Common myeloid progenitor, CD34-positive (primary cell): ENCODE measurements around the gene PCARE.

Experiments
- CTCF ChIA-PET: fragments of 350-600 bp; sonication (Branson Sonifier 250); formaldehyde crosslinking; loops from one replicate; lab custom pipeline; 2021; ENCODE audit warnings: antibody characterized with exemption; lab: Charles Lee
- POLR2A ChIA-PET: fragments of 350-600 bp; sonication (Branson Sonifier 250); formaldehyde crosslinking; loops from one replicate; lab custom pipeline; 2021; ENCODE audit warnings: antibody characterized with exemption; lab: Charles Lee
- DNase-seq, 3 donors: peaks; one replicate each; pipeline versions ENCODE4 v3.0.0 to v3.0.0-alpha.2; 2013
- H3K27ac ChIP-seq, 2 experiments: 1 replicate in 1 of 2; 2 replicates in 1 of 2; pipeline ENCODE4 v1.7.0; 2013; ENCODE audit warnings: inconsistent platforms in 2 of 2, low read length in 2 of 2, mild to moderate bottlenecking in 2 of 2, low read depth in 1 of 2, moderate library complexity in 1 of 2; ENCODE audit not compliant: severe bottlenecking in 2 of 2, insufficient read depth in 1 of 2, poor library complexity in 1 of 2
- H3K27me3 ChIP-seq, 5 experiments: replicated peaks in 2 of 5; 1 replicate in 3 of 5; 2 replicates in 2 of 5; pipeline versions ENCODE4 v1.6.1 to v1.7.0; 2013; ENCODE audit warnings: low read length in 4 of 5, mild to moderate bottlenecking in 2 of 5, moderate library complexity in 2 of 5, inconsistent platforms in 1 of 5; ENCODE audit not compliant: insufficient read depth in 5 of 5, control insufficient read depth in 4 of 5
- H3K36me3 ChIP-seq, 4 experiments: 1 replicate in 2 of 4; 2 replicates in 2 of 4; pipeline versions ENCODE4 v1.6.1 to v1.7.0; 2013; ENCODE audit warnings: low read length in 3 of 4, control low read depth in 1 of 4, mild to moderate bottlenecking in 1 of 4; ENCODE audit not compliant: control insufficient read depth in 4 of 4, insufficient read depth in 4 of 4
- H3K4me1 ChIP-seq, 4 experiments: 1 replicate in 3 of 4; 2 replicates in 1 of 4; pipeline versions ENCODE4 v1.6.1 to v1.7.1; 2013; ENCODE audit warnings: low read length in 3 of 4, mild to moderate bottlenecking in 3 of 4, control low read depth in 1 of 4, inconsistent platforms in 1 of 4, moderate library complexity in 1 of 4; ENCODE audit not compliant: control insufficient read depth in 4 of 4, insufficient read depth in 4 of 4; ENCODE audit errors: control extremely low read depth in 1 of 4
- H3K4me3 ChIP-seq, 7 experiments: 1 replicate in 4 of 7; 2 replicates in 3 of 7; pipeline versions ENCODE4 v1.5.1 to v1.7.0; 2013; ENCODE audit warnings: mild to moderate bottlenecking in 7 of 7, low read length in 6 of 7, moderate library complexity in 6 of 7, inconsistent platforms in 2 of 7, low read depth in 2 of 7, control low read depth in 1 of 7; ENCODE audit not compliant: insufficient read depth in 4 of 7, control insufficient read depth in 1 of 7; ENCODE audit errors: extremely low read depth in 1 of 7
- H3K9me3 ChIP-seq, 5 experiments: 1 replicate in 4 of 5; 2 replicates in 1 of 5; pipeline versions ENCODE4 v1.6.1 to v1.7.1; 2013; ENCODE audit warnings: low read length in 4 of 5, mild to moderate bottlenecking in 2 of 5, inconsistent platforms in 1 of 5, low read depth in 1 of 5, moderate library complexity in 1 of 5; ENCODE audit not compliant: control insufficient read depth in 4 of 5, insufficient read depth in 2 of 5; ENCODE audit errors: control extremely low read depth in 1 of 5
- WGBS: methylation state at CpG from one replicate; pipeline ENCODE4 v1.1.5; 2013; ENCODE audit not compliant: insufficient coverage; 5-methylcytosine and 5-hydroxymethylcytosine counted together

The PCARE gene

GRCh38 chr2:29057006-29057405, 17.3 kb downstream of the PCARE start:
- POLR2A ChIA-PET: no interaction called here
- WGBS: 98% methylated on average over 4 of the region's 4 CpGs

GRCh38 chr2:29056452-29056851, 17.9 kb downstream of the PCARE start:
- Histone ChIP-seq H3K27me3 (no peaks in the 10 kb centered on the region), H3K36me3 (no peaks in the 10 kb centered on the region), H3K4me1 (no peaks in the 10 kb centered on the region), H3K27ac (no peak overlapping the region), H3K9me3 (no peaks in the 10 kb centered on the region), H3K4me3 (no peak overlapping the region)
- DNase-seq: no peak
- WGBS: 96% methylated on average over 4 of the region's 5 CpGs
- POLR2A ChIA-PET: no interaction called here
- CTCF ChIA-PET: no interaction called here

More at GRCh38 chr2:29057006-29057405, 17.3 kb downstream of the PCARE start:
- Histone ChIP-seq H3K9me3 (no peaks in the 10 kb centered on the region), H3K4me1 (no peaks in the 10 kb centered on the region), H3K27me3 (no peaks in the 10 kb centered on the region), H3K36me3 (no peaks in the 10 kb centered on the region), H3K27ac (no peak overlapping the region), H3K4me3 (no peak overlapping the region)
- DNase-seq: no peak
- CTCF ChIA-PET: no interaction called here

GRCh38 chr2:29055601-29056000, 18.7 kb downstream of the PCARE start:
- Histone ChIP-seq H3K4me1 (no peaks in the 10 kb centered on the region), H3K27ac (no peak overlapping the region), H3K4me3 (no peak overlapping the region), H3K27me3 (no peaks in the 10 kb centered on the region), H3K36me3 (no peaks in the 10 kb centered on the region), H3K9me3 (no peaks in the 10 kb centered on the region)
- no peak for DNase-seq
- ChIA-PET POLR2A (no interaction called here), CTCF (no interaction called here)
- no CpG with 5 or more reads among the region's 1 CpG for WGBS

- Histone ChIP-seq H3K4me1 (no peaks in the 10 kb centered on the region), H3K27me3 (no peaks in the 10 kb centered on the region), H3K36me3 (no peaks in the 10 kb centered on the region), H3K27ac (no peak overlapping the region), H3K4me3 (no peak overlapping the region), H3K9me3 (no peaks in the 10 kb centered on the region)
- POLR2A ChIA-PET: no interaction called here
- WGBS: 100% methylated on average over 1 of the region's 7 CpGs
- no peak for DNase-seq
- CTCF ChIA-PET: no interaction called here
Measured at GRCh38 chr2:29054430-29054829, 19.9 kb downstream of the PCARE start.

GRCh38 chr2:29053670-29054400, 20.5 kb downstream of the PCARE start:
- ChIA-PET POLR2A (no interaction called here), CTCF (no interaction called here)
- no peak overlapping the region for H3K27ac ChIP-seq
- no peak for DNase-seq
- H3K4me1 ChIP-seq: no peaks in the 10 kb centered on the region
- no peak overlapping the region for H3K4me3 ChIP-seq
- 97% methylated on average over 5 of the region's 5 CpGs for WGBS
- no peaks in the 10 kb centered on the region for H3K36me3 ChIP-seq
- no peaks in the 10 kb centered on the region for H3K27me3 ChIP-seq
- H3K9me3 ChIP-seq: no peaks in the 10 kb centered on the region

- no peaks in the 10 kb centered on the region for H3K36me3 ChIP-seq
- ChIA-PET CTCF (no interaction called here), POLR2A (no interaction called here)
- no peak overlapping the region for H3K27ac ChIP-seq
- H3K4me1 ChIP-seq: peaks cover 0 to 4% (median under 1%) of the 10 kb centered on the region in 4 experiments
- H3K27me3 ChIP-seq: no peaks in the 10 kb centered on the region
- 82% methylated on average over 5 of the region's 7 CpGs for WGBS
- no peaks in the 10 kb centered on the region for H3K9me3 ChIP-seq
- H3K4me3 ChIP-seq: no peak overlapping the region
- DNase-seq: peak in 2 of 3 donors; percentile 10 to 21
Measured at GRCh38 chr2:29053223-29053622, 21.1 kb downstream of the PCARE start.

GRCh38 chr2:29052807-29053206, 21.5 kb downstream of the PCARE start:
- WGBS: 84% methylated on average over 6 of the region's 6 CpGs
- POLR2A ChIA-PET: no interaction called here

More at GRCh38 chr2:29052807-29053206, 21.5 kb downstream of the PCARE start:
- CTCF ChIA-PET: no interaction called here
- H3K27me3 ChIP-seq: no peaks in the 10 kb centered on the region
- no peak overlapping the region for H3K27ac ChIP-seq
- no peaks in the 10 kb centered on the region for H3K36me3 ChIP-seq
- H3K9me3 ChIP-seq: no peaks in the 10 kb centered on the region
- peaks cover 0 to 4% (median under 1%) of the 10 kb centered on the region in 4 experiments for H3K4me1 ChIP-seq
- H3K4me3 ChIP-seq: no peak overlapping the region
- no peak for DNase-seq
